Activated CD8-positive, alpha-beta memory T cell treated with anti-CD3 and anti-CD28 coated beads for 36 hours (primary cell): Measurements from ENCODE around the gene IFNA5. TPM values are rescaled to one million over a fixed set of nuclear protein-coding genes. Genes with fewer than 3 reads are reported as not detected.

ENCODE experiments used
- CTCF ChIA-PET: fragments of 350-600 bp; sonication (Branson Sonifier 250); formaldehyde crosslinking; loops from one replicate; lab custom pipeline; 2021; ENCODE audit warnings: antibody characterized with exemption; lab: Charles Lee
- POLR2A ChIA-PET: fragments of 350-600 bp; sonication (Branson Sonifier 250); formaldehyde crosslinking; loops from one replicate; lab custom pipeline; 2021; ENCODE audit warnings: antibody characterized with exemption; lab: Charles Lee
- total RNA-seq, 2 experiments: library from RNA; stranded (reverse); gene quantifications; one replicate each; pipeline ENCODE4 v1.2.3, GENCODE V29; 2021

IFNA5 gene
- total RNA-seq, 2 experiments from 2014 or later, result not detected

DNA sequence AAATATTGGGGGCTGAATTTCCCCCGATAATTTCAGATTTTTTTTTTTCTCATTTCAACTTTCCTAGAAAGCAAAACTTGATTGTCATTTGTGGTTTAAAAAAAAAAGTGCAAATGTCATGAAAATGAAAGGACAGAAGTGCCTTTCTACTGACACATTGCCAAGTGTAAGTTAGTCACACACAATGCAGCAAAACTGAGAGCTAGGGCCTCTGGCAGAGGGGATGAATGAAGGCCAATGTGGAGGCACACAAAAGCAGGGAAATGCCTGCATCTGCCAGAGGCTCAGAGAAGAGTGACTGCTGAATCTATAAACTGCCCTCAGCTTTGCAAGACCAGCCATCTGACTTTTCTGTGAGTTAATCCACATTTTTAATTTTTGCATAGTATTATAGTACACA, 6.8 kb upstream of the IFNA5 start:
- ChIA-PET CTCF (interaction anchor here (0.7 kb wide), 1 partner anchor 111 kb away, joined by 3 read pairs; no protein-coding TSS in a partner anchor), POLR2A (no interaction called here)

DNA sequence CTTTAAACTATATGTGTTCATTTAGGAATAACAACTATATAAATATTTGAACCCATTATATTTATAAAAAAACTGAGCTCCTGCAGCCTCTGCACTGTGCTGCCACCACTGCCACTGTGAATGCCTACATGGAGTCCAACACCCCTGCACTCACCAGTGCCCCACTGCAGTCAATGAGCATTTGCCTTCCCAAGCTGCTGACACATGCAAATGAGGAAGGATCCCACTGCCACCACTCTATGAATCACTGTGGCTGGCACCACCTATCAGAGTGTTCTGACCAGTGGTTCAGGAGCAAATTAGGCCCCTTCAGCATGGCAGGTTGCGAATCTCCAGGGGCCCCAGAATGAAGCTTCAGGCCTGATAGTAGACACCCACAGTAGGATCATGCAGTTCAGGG, 9.1 kb downstream of the IFNA5 start:
- ChIA-PET CTCF (interaction anchor here (0.9 kb wide), 1 partner anchor 30 kb away, joined by 3 read pairs; no protein-coding TSS in a partner anchor), POLR2A (no interaction called here)

DNA sequence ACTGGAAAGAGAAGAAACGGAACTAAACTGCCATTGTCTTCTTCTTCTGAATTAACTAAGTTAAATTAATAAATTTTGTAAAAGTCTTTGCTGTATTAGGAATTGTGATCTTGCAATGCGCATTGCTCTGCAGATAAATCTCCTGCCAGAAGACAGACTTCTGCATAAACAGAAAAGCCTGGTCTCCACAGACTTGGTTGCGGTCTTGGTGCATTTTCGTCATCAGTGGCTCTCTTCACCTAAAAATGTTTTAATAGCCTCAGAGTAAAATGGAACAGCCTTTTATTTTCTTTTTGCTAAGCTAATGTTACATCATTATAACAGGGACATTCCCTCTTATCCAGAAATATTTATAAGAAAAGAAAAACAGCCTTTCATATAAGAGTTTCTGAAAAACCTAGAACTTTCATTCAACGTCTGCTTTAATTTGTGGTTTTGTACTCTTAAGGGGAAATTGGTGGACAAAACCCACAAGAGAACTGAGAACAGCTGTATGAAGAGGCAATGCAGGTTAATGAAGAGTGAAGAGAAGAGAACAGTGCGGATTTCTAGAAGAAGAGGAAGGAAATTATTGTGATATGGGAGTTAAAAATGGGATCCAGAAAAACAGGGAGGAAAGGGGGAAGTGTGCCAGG, 10.1 kb downstream of the IFNA5 start:
- ChIA-PET CTCF (no interaction called here), POLR2A (no interaction called here)

DNA sequence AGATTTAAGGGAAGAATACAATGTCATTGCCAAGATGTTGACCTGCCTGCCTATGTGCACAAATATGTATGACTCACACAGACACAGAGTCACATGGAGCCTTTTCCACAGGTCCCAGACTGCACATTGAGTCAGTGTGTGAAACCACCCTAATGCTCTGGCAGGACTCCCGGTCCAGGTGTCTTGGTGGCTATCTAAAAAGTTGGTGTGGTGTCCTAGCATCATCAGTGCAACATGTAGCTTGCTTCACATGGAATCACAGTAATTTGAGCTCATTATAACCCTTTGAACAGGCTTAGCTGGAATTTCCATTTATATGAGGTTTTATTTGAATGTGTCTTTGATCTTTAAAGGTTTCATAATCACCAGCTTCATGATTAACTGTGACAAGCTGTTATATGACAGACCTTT, 10.7 kb downstream of the IFNA5 start:
- CTCF ChIA-PET, result interaction anchor here (1.1 kb wide), 1 partner anchor 140 kb away, joined by 3 read pairs; no protein-coding TSS in a partner anchor
- POLR2A ChIA-PET, result no interaction called here

DNA sequence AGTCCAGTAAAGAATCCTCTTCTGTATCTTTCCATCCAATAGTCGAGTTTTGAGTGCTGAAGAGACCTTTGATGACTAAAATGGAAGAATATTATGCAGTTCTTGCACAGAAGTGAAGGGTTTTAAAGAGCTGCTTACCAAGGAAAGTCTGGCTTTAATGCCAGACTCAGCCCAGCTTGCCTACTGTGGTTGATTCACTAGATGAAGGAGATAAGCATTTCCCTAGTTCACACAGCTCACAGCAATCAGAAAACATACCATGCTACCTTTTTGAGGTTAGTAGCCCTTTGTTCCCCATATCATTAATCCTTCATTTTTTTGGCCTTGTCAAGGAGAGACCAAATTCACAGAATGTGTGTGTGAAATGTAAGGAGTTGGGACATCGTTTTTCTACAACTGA, 15.3 kb downstream of the IFNA5 start:
- ChIA-PET POLR2A (no interaction called here), CTCF (no interaction called here)

DNA sequence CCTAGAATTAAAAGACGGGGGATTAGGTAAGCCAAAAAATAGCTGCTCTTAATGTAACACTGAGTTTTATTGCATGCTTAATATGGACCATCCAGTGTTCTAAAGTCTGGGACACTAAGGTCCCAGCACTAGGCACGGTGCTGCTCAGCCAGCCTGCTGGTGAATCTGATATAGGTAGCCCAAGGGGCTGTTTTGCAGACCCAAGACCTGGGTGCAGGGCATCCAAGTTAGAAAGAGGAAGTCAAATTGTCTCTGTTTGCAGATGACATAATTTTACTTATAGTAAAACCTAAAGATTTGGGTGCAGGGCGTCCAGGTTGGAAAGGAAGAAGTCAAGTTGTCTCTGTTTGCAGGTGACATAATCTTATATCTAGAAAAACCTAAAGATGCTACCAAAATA, 17.8 kb downstream of the IFNA5 start:
- CTCF ChIA-PET, result no interaction called here
- POLR2A ChIA-PET, result no interaction called here

DNA sequence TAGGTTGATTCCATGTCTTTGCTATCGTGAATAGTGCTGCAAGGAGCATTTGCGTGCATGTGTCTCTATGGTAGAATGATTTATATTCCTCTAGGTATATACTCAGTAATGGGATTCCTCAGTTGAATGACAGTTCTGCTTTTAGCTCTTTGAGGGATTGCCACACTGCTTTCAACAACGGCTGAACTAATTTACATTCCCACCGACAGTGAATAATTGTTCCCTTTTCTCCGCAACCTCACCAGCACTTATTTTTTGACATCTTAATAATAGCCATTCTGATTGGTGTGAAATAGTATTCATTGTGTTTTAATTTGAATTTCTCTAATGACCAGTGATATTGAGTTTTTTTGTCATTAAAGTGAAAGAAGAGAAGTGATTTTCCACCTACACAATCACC, 18.5 kb downstream of the IFNA5 start:
- CTCF ChIA-PET, result interaction anchor here (1.0 kb wide), 1 partner anchor 11 kb away, joined by 3 read pairs; no protein-coding TSS in a partner anchor
- POLR2A ChIA-PET, result no interaction called here

DNA sequence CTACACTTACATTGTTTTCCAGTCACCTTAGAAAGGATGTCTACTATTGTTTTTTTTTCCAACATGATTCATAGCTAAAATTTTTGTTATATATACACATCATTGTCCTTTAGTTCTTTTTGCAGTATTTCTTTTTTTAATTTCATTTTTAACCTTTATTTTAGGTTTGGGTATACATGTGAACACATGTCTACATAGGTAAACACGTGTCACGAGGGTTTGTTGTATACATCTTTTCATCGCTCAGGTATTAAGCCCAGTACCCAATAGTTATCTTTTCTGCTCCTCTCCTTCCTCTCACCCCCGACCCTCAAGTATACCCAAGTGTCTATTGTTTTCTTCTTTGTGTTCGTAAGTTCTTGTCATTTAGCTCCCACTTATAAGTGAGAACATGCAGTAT, 19.0 kb downstream of the IFNA5 start:
- POLR2A ChIA-PET, result no interaction called here
- CTCF ChIA-PET, result interaction anchor here (1.0 kb wide), 1 partner anchor 10 kb away, joined by 3 read pairs; no protein-coding TSS in a partner anchor

DNA sequence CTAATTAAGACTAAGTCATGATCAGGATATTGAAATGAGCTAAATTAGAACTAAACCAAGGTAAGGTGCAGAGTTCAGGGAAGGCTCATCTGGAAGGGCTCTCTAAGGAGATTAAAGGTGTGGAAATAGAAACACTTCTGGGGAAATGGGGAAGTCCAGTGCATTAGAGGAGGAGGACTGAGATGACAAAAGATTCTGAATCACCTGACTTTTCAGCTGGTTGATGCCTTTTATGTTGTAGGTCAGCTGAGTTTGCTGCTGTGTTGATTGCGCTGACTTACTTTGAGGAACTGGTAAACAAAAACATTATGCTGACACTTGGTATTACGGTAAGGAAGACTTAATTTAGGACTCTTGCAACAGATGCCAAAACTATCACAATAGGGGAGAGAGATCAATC, 23.8 kb downstream of the IFNA5 start:
- CTCF ChIA-PET, result no interaction called here
- POLR2A ChIA-PET, result no interaction called here

DNA sequence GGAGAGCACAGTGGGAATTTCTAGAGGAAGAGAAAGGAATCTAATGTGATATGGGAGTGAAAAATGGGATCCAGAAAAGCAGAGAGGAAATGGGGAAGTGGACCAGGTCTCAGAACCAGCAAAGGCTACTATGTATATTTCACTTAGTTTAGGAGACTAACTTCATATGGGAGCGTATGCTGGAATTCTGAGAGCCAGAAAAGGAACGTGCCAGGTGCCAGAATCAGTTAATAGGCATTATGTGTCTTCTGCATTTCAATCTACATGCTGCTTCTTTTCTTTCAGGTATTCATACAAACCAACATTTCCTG, 36.8 kb downstream of the IFNA5 start:
- ChIA-PET CTCF (no interaction called here), POLR2A (no interaction called here)

DNA sequence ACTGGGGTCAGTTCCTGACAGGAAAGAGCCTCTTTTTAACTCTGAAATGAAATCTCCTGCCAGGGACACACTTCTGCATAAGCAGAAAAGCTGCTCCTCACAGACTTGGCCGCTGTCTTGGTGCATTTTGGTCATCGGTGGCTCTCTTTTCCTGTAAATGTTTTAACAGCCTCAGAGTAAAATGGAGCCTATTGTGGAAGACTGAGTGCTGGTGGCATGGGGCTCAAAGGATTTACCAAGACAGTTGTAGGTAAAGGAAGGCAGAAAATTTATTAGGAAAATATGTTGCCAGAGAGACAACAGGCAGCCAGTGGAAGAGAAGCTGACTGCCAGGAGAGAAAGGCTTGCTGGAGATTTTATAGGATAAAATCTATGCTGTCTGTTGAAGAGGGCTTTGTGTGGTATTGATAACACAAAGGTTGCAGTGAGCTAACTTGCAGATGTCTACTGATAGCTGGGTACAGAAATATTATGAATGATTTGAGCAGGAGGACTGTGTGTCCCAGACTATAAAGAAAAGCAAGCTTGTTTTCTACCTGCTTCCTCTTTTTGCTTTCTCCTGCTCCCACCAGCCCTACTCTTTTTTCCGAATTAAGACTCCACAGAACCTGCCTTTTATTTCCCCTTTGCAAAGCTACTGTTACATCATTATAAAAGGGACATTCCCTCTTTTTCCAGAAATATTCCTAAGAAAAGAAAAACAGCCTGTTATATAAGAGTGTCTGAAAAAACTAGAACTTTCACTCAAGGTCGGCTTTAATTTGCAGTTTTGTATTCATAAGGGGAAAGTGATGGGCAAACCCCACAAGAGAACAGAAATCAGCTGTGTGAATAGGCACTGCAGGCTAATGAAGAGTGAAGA, 37.4 kb downstream of the IFNA5 start:
- CTCF ChIA-PET, result no interaction called here
- POLR2A ChIA-PET, result no interaction called here

DNA sequence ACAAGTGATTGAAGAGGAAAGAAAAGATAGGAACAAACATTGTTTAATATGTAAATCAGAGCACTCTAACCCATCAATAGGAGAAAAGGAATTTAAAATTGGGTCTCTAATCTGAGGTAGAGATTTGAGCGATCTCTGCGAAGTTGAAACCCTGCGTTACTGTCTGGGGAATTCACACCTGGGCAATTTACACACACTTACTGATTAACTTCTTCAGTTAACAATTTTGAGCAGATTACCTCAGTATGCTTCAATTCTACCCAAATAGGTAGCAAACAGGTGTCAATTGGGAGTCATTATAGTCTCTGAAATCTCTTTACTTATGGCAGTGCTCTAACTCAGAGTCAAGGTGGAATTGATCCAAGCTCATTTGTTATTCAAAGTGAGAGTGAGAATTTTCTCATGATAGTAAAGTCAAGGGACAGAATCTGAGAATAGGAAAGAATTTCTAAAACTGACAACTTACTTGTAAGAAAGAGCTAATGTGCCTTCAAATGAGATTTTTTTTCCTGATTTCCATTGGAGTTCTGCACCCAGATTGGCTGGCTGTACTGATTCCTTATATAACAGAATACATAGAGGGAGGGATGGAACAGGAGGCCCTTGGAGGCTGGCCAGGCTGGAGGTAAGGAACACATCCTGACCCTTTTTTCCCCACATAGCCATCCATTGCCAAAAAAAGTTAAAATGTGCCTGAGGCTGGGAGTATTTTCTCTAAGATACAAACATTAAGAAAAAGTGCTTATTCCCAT, 38.2 kb downstream of the IFNA5 start:
- ChIA-PET CTCF (no interaction called here), POLR2A (interaction anchor here (0.6 kb wide), 1 partner anchor 20 kb away, joined by 5 read pairs; no protein-coding TSS in a partner anchor)

DNA sequence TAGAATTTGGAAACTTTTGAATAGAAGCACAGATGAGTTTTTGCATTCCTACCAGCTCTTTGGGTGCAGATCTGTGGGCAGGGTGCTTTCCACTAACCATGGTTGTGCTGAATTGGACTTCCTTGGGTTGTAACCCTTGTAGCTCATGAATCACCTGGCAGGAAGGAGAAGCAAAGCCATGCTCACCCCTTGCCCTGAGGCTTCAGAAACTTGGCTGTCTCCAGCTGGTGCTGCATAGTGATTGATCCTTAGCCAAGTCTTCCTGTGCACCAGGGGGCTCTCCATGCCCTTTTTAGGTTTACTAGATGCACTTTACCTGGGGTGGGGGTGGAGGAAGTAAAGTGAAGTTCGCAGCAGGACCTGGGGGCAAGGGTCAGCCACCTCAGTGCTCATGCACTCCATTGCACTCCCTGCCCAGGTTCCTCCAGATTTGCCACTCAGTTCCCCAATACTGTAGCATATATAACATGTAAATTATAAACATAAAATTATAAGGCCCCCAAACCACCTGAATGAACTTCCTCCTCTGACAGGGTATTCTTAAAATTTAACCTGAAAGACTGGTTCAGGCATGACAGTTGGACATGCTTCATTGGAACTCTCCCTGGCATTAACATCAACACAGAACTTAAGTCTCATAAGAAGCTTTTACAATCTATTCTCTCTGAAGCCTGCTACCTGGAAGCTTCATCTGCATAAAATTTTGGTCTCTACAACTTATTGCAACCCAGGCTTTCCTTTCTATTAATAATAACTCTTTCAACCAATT, 39.5 kb downstream of the IFNA5 start:
- ChIA-PET POLR2A (interaction anchor here (0.7 kb wide), 1 partner anchor 17 kb away, joined by 3 read pairs; no protein-coding TSS in a partner anchor), CTCF (no interaction called here)

DNA sequence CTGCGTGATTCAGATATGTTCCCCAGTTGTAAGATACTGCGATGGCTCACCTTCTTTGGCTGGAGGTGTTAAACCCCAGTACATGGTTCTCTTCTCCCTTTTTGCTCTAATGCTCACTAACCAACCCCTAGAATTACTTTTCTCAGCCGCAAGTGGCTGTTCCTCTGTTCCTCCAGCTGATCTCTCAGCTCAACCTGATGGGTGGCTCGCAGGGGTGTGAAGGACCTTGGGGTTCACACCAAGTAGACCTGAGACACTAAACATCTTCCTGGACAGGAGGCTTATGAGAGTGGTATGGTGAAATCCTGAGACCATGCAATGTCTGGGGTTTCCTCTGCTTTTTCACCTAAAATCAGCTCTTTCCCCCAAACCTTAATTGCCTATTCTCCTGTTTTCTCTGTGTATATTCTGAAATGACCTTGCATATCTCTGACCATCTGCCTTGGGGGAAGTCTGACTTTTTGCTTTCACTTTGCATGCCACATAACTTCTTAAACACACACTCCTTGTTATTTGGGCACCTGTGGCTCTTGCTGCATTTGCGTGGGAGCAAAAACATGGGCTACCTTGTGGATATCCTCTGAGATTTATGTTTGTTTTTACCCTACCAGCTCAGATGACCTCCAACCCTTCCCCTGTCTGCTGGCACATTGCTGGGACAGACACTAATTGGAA, 49.4 kb downstream of the IFNA5 start:
- ChIA-PET POLR2A (no interaction called here), CTCF (no interaction called here)

Other genes with a start within 250 kb of the IFNA5 start
- under 1 TPM in 1 of 2 experiments, not detected in 1; 0.36 TPM for gene IFNB1, start 227.4 kb downstream of the IFNA5 start, total RNA-seq
- not detected for gene IFNW1, start 163.5 kb downstream of the IFNA5 start, total RNA-seq
- not detected for gene IFNA21, start 138.7 kb downstream of the IFNA5 start, total RNA-seq
- gene IFNA4, start 117.7 kb downstream of the IFNA5 start, total RNA-seq, result not detected
- gene IFNA7, start 103.1 kb downstream of the IFNA5 start, total RNA-seq, result not detected
- not detected for gene IFNA10, start 98.2 kb downstream of the IFNA5 start, total RNA-seq
- gene IFNA16, start 88.0 kb downstream of the IFNA5 start, total RNA-seq, result not detected
- gene IFNA17, start 77.1 kb downstream of the IFNA5 start, total RNA-seq, result not detected
- not detected for gene IFNA14, start 65.3 kb downstream of the IFNA5 start, total RNA-seq
- gene KLHL9, start 30.1 kb upstream of the IFNA5 start, total RNA-seq, result 10 to 100 TPM; 13.2 to 14.2 TPM
- gene IFNA6, start 45.6 kb upstream of the IFNA5 start, total RNA-seq, result not detected
- not detected for gene IFNA13, start 62.7 kb upstream of the IFNA5 start, total RNA-seq
- not detected for gene IFNA2, start 80.1 kb upstream of the IFNA5 start, total RNA-seq
- gene IFNA8, start 103.8 kb upstream of the IFNA5 start, total RNA-seq, result not detected
- gene IFNA1, start 135.1 kb upstream of the IFNA5 start, total RNA-seq, result not detected
- gene IFNE, start 177.0 kb upstream of the IFNA5 start, total RNA-seq, result not detected